ENCODE data around the gene TTF2. TPM values are rescaled to one million over a fixed set of nuclear protein-coding genes. Genes with fewer than 3 reads are reported as not detected.
A peak's percentile ranks its signal among the peaks of the same experiment; 100 is the strongest.

The TTF2 gene
- 15.6 TPM for polyA plus RNA-seq (2013, experiment 1 of 2; ENCODE audit: insufficient read length)
- 13.4 TPM for polyA plus RNA-seq (2013, experiment 2 of 2; ENCODE audit: insufficient read length)

- peak; percentile 98 for DNase-seq
These were observed at the start of gene TTF2 for GRCh38 chr1:117059678-117060440. TTF2 (plus strand) TSS chr1:117060326; CDS start chr1:117060347, 21 bp downstream.

DNA sequence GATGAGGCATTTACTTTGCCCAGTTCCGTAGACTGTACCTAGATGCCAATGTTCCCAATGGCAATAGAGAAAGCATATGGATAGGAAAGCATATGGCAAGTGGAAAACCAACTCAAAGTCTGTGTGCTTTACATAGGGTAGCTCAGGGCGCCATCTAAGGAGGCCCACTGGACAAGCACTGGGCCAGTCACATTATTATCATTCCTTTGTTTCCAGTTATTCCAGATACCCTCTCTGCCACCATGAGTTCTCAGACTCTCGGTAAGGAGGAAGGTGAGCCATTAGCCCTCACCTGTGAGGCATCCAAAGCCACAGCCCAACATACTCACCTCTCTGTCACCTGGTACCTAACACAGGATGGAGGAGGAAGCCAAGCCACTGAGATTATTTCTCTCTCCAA, 48.8 kb upstream of the TTF2 start:
- no peak for DNase-seq

DNA sequence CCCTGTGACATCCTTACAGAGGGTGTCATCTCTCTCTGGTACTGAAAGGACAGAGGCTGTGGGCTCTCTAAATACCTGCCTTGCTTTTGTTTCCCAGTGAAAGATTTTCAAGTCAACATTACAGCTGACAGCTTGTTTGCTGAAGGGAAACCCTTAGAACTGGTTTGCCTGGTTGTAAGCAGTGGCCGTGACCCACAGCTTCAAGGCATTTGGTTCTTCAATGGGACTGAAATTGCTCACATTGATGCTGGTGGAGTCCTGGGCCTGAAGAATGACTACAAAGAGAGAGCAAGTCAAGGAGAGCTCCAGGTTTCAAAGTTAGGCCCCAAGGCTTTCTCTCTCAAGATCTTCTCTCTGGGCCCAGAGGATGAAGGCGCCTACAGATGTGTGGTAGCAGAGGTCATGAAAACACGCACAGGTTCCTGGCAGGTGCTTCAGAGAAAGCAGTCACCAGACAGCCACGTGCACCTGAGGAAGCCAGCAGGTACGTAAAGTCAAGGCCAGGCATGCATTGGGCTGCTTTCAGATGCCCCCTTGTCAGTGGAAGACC, 46.7 kb upstream of the TTF2 start:
- DNase-seq: no peak

DNA sequence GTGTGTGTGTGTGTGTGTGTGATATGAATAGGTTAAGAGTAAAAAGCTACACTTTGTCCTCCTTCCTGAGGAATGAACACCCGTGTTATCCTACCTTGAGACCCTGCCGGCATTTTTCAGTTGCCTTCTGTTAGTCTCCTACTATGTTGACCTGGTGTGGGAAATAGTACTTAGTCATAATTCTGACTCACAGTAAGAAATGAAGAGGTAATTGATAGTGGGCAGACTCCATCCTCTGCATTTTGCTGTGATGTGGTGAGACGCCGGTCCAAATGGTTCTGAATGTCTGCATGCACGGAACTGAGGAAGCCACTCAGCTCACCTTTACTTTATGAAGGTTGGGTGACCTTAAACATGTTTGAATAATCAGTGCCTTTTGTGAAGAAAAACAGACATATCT, 45.9 kb upstream of the TTF2 start:
- no peak for DNase-seq

- no peak for DNase-seq
These were observed 44.4 kb upstream of the TTF2 start for GRCh38 chr1:117015724-117016123.

DNA sequence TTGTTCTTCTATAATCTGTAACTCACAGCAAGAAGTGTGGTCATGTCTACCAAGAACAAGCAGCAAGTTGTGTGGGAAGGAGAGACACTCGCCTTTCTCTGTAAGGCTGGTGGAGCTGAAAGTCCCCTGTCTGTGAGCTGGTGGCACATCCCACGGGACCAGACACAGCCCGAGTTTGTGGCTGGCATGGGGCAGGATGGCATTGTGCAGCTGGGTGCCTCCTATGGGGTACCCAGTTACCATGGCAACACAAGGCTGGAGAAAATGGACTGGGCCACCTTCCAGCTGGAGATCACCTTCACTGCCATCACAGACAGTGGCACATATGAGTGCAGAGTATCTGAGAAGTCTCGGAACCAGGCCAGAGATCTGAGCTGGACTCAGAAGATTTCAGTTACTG, 43.1 kb upstream of the TTF2 start:
- no peak for DNase-seq

DNA sequence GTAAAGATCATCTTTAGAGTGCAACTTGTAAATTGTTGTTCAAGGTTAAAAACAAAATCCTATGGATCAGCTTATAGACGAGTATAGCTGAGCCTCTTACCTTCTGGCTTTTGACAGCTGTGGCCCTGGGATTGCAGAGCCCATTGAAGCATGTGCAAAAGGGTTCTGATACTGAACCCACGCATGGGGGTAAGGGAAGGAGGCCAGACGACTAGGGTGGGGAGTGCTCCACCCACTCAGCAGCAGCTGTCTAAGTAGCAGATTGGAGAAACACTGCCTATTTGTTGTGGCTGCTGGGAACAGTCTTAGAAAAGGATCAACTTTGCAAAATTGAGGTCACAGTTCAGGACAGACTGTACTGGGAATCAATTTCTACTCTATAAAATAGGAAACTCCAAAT, 42.5 kb upstream of the TTF2 start:
- no peak for DNase-seq

- no peak for DNase-seq
These were observed 39.5 kb upstream of the TTF2 start for GRCh38 chr1:117020526-117021156.

DNA sequence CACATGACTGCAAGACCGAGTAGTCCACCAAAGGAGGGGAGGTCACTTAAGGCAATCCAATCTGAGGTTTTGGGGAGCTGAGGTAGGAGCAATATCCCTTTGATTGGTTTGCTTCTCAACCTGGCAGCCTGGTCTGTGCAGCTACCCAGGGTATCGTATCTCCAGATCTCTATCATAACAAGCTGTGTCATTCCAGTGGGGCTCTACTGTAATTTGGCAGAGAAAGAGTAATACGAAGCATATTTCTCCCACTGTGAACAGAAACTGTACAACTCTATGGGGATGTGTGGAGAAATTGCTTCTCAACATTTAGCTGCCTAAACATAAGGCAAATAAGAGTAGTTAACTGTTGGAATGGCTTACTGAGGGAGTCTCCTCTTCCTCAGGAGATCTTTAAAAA, 38.0 kb upstream of the TTF2 start:
- DNase-seq: no peak

- no peak for DNase-seq
These were observed 34.6 kb upstream of the TTF2 start for GRCh38 chr1:117025568-117025967.

DNA sequence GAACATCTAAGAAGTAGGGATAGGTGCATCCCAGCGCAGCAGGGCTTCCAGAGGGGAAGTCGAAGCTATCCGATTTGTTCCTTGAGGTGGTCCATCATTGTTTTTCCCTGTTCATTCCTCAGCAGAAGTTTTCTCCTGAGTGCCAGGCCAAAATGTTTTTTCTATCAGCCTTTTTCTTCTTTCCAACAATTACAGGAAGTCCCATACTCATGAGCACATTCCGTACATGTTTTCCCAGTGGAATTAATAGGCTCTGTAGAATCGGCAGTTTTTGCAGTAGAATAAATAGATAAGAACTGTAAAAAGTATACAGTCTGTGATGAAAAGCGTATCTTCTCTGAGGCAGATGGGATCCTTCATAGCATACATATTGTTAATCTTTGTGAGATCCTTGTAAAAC, 33.8 kb upstream of the TTF2 start:
- peak; percentile 9 for DNase-seq

- no peak for DNase-seq
These were observed 30.4 kb upstream of the TTF2 start for GRCh38 chr1:117029685-117030084.

- DNase-seq: no peak
These were observed 29.8 kb upstream of the TTF2 start for GRCh38 chr1:117030271-117030877.

DNA sequence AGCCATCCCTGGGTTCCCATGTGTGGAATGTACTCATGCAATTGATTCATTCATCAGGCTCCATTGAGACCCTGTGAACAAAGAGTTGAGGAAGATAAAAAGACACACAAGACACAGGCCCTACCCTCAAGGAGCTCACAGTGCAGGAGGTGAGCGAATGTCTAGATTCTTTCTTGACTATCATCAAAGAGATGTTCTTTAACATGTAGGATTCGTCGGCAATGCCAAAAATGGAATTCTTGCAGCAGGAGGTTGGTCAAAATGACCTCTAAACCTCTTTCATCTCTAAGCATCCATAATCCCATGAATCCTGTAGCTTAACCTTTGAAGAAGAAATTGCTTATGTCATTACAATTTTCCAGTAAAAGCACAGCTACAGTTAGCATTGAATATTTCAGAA, 27.9 kb upstream of the TTF2 start:
- no peak for DNase-seq

GRCh38 chr1:117032681-117033539, 27.2 kb upstream of the TTF2 start:
- no peak for DNase-seq

GRCh38 chr1:117033772-117034171, 26.4 kb upstream of the TTF2 start:
- DNase-seq: no peak

DNA sequence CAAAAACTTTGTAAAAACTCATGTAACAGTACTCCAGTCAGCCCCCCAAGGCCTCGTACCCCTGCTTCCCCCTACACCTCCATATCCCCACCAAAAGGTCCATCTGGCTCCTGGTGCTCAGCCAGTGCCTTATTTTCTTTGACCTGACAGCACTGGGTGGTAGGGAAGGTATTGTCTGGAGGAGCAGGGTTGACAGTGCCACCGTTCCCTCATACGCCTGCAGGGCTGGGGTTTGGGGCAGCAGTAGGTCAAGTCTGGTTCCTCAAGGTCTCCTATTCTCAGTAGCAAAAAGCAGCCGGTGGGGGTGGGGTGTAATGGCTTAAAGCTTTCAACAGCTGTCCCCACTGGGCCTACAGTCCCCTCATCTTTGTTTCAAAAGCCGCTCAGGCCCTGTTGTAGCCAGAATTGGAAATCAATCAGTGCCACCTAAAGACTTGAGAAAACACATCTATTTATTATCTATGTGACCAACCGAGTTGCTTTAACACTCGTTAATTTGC, 25.3 kb upstream of the TTF2 start:
- no peak for DNase-seq

- DNase-seq: no peak
These were observed 24.1 kb upstream of the TTF2 start for GRCh38 chr1:117036018-117036461.

DNA sequence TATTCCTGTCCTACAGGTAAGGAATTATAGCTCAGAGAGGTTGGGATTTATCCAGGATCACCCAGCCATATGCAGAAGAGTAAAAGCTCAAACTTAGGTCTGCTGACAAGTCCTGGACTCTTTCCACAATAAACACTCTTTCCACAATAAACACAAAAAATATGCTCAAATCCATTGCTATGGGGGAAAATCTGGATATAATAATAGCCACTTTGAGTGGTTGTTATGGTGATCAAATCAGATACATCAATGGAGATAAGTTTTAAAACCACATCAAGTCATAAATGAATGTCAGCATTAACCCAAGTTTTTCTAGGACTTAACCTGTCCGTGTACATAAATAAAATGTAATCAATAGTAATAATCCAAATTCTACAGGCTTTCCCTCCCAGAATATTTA, 22.3 kb upstream of the TTF2 start:
- DNase-seq: no peak

DNA sequence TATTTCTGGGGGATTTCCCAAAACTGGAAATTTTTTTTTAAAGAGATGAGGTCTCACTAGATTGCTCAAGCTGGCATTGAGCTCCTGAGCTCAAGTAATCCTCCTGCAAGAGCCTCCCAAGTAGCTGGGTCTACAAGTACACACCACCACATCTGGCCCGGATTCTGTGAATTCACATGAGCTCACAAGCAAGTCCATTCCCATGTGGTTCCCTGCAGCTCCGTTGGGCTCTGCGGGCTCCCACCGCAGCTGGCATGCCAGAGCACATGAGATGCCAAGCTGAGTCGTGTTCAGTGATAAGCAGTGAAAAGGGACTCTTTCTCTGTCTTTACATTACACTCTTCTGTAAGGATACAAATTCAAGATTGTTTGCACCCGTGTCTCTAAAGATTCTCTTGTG, 21.9 kb upstream of the TTF2 start:
- DNase-seq: no peak

DNA sequence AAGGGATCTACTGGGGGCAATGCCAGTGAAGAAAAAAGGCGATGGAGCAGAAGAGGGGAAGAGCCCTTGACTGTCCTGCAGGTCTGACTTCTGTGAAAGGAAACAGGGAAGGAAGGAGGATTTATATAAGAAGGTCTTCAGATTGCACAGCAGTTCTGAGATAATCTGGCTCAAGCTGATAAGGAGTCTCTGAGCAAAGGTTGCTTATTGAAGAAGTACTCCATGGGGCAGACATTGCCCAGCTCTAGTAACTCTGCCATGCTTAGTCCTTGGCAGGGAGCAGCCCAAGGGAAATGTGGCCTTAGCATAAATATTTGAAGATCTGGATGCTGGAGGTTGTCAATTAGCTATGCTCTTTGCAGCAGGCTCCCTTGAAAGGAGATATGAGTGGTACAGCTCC, 15.9 kb upstream of the TTF2 start:
- DNase-seq: no peak

DNA sequence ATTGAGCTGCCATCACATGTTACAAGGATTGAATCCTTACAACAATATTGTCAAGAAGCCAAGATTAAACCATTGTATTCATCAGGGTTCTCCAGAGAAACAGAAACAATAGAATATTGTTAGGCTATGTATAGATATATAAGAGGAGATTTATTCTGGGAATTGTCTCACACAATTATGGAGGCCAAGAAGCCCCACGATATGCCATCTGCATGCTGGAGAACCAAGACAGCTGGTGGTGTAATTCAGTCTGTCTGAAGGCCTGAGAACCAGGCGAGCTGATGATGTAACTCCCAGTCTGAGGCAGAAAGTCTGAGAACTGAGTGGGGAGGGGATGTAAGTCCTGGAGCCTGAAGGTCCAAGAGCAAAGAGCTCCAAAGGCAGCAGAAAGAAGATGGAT, 14.5 kb upstream of the TTF2 start:
- peak; percentile 38 for DNase-seq
